Measurements from ENCODE around the gene SORCS2. TPM values are rescaled to one million over a fixed set of nuclear protein-coding genes. Genes with fewer than 3 reads are reported as not detected.

SORCS2 gene
- total RNA-seq, 6 donors from 2014 or later = 2.2 to 28.3 (median 7.2) TPM

DNA sequence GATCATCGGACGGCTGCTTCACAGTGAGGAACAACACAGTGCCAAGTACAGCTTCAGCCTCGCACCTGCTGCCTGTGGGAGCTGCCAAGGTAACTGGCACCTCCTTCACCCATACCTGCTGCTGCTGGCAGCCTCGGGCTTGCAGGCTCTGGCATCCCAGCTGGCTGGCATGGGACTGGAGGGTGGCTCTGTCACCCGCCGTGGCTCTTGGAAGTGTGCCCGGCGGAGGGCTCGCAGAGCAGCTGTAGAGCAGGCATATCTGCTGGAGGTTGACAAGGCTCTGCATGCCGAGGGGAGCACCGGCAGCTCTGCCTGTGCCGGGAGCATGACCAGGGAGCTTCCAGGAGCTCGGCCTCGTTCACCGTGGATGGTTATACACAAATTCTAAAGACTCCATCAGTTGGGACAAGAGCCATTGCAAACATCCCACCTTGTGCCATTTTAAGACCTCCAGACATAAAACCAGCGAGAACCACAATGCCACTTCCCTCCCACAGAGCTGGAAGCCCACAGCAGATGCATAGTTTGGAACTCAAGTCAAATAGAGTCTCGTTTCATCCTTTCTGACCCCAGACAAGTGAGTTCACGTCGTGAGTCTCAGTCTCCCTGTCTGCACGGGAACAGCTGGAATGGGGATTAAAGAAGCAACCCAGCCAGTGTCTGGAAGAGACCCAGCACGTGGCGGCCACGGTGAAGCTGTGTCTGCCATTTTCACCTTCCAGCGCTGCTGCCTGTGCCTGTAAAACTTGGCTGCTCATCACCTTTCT is 326.7 kb downstream of the SORCS2 start:
- 67 to 74% methylated on average over 14 to 24 of the region's 24 CpGs for WGBS, 2 donors
- DNase-seq (no peak), ATAC-seq (ENCODE audit: low FRiP score in 2 of 2) (no peak)
- H3K4me3 ChIP-seq = no peak overlapping the region
- H3K27me3 ChIP-seq = peaks cover 0 to 5% (median 0%) of the 10 kb centered on the region in 4 donors
- H3K9me3 ChIP-seq = no peaks in the 10 kb centered on the region
- H3K36me3 ChIP-seq = no peaks in the 10 kb centered on the region
- no peaks in the 10 kb centered on the region for H3K4me1 ChIP-seq
- H3K27ac ChIP-seq = no peak overlapping the region
- TF ChIP-seq POLR2AphosphoS5 (IDR thresholded peaks at IDR 0.05) (no peak), EP300 (IDR thresholded peaks at IDR 0.05) (no peak), POLR2A (IDR thresholded peaks at IDR 0.05) (no peak)
- TF ChIP-seq, protein P1, sequence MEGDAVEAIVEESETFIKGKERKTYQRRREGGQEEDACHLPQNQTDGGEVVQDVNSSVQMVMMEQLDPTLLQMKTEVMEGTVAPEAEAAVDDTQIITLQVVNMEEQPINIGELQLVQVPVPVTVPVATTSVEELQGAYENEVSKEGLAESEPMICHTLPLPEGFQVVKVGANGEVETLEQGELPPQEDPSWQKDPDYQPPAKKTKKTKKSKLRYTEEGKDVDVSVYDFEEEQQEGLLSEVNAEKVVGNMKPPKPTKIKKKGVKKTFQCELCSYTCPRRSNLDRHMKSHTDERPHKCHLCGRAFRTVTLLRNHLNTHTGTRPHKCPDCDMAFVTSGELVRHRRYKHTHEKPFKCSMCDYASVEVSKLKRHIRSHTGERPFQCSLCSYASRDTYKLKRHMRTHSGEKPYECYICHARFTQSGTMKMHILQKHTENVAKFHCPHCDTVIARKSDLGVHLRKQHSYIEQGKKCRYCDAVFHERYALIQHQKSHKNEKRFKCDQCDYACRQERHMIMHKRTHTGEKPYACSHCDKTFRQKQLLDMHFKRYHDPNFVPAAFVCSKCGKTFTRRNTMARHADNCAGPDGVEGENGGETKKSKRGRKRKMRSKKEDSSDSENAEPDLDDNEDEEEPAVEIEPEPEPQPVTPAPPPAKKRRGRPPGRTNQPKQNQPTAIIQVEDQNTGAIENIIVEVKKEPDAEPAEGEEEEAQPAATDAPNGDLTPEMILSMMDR (IDR thresholded peaks at IDR 0.05) = no peak

DNA sequence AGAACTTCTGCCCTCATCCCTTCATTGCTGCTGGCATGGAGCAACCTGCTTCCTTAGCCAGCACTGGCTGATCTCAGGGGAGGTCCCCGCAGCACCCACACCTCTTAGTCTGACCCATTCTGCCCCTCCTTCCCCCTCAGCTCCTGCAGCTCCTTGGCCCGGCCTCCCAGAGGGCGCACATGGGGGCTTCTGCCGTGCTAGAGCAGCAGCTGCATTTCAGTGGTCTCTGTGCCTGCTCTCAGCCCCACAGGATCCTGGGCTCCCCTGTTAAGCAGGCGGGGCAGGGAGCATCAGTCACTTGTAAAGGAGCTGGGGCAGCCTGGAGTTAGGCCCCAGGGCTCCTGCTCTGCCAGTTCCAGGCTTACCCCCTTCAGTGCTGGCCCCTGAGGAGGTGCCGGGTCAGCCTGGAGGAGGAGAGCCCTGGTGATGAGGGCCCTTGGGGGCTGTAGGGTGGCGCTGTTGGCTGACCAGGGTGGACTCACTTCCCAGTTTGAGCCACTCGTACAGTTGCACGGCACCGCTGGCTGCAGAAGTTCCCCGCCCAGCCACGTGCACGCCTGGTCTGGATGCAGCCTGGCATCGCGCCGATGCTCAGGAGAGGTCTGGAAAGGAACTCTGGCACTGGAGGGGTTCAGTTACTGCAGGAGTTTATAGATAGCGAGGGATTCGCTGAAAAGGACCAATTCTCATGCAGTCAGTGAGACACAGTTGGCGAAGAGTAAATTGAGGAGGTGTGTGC is 327.5 kb downstream of the SORCS2 start:
- TF ChIP-seq EP300 (IDR thresholded peaks at IDR 0.05) (no peak), POLR2AphosphoS5 (IDR thresholded peaks at IDR 0.05) (no peak), POLR2A (IDR thresholded peaks at IDR 0.05) (no peak)
- TF ChIP-seq, protein P1 (IDR thresholded peaks at IDR 0.05) = no peak
- Histone ChIP-seq H3K9me3 (no peaks in the 10 kb centered on the region), H3K27ac (no peak overlapping the region), H3K4me3 (no peak overlapping the region), H3K36me3 (no peaks in the 10 kb centered on the region), H3K27me3 (peaks cover 0 to 5% (median 0%) of the 10 kb centered on the region in 4 donors), H3K4me1 (no peaks in the 10 kb centered on the region)
- ATAC-seq (ENCODE audit: low FRiP score in 2 of 2) (no peak), DNase-seq (no peak)
- 78 to 80% methylated on average over 16 to 19 of the region's 19 CpGs for WGBS, 2 donors

DNA sequence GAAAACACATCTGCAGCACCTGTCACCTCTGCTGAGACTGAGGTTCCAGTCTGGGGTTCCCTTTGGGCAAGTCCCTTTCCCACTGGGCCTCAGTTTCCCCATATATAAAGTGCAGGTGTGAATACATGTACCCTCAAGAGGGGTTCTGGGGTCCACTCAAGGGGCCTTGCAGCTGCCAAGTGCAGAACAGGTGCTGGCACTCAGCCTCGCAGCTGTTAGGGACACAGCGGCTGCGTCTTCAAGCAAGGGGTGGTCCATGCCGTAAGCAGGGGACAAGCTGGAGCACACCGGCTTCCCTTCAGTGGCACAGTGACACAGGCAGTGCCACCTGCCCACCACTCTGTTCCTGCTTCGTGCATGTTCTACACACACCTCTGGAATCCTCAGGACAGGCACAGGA is 329.3 kb downstream of the SORCS2 start:
- no peaks in the 10 kb centered on the region for H3K36me3 ChIP-seq
- H3K9me3 ChIP-seq = no peaks in the 10 kb centered on the region
- WGBS, 2 donors = 69% methylated on average over 3 to 6 of the region's 6 CpGs
- DNase-seq (no peak), ATAC-seq (ENCODE audit: low FRiP score in 2 of 2) (no peak)
- H3K27ac ChIP-seq = no peak overlapping the region
- H3K4me3 ChIP-seq = no peak overlapping the region
- TF ChIP-seq EP300 (IDR thresholded peaks at IDR 0.05) (no peak), POLR2AphosphoS5 (IDR thresholded peaks at IDR 0.05) (no peak)
- TF ChIP-seq, protein P1 (IDR thresholded peaks at IDR 0.05) = no peak
- peaks cover 0 to 5% (median 0%) of the 10 kb centered on the region in 4 donors for H3K27me3 ChIP-seq
- no peaks in the 10 kb centered on the region for H3K4me1 ChIP-seq

DNA sequence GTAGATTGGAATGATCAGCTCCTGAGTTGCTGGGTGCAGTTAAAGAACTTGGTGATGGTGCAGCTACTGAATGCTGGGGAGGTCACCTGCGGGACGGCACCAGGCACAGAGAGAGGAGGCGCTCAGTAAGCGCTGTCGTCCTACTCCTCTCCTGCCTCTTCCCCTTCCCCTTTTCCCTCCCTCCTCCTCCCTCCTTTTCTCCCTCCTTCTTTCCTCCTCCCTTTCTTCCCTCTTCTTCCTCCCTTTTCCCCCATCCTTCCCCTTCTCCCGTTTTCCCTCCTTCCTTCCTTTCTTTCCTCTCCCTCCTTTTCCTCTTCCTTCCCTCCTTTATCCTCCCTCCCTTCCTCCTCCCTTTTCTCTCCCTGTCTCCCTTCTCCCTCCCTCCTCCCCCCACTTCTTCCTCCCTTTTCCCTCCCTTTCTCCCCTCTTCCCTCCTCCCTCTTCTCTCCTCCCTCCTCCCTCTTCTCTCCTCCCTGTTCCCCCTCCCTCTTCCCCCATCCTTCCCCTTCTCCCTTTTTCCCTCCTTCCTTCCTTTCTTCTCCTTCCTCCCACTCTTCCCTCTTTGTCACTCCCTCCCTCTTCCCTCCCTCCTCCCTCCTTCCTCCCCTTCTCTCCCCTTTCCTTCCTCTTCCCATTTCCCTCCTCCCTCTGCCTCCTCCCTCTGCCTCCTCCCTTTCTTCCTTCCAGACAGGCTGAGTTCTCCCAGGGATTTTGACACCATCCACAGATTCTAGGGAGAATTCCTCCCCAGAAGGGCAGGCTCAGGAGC is 330.3 kb downstream of the SORCS2 start:
- TF ChIP-seq, protein P1 (IDR thresholded peaks at IDR 0.05) = no peak
- TF ChIP-seq EP300 (IDR thresholded peaks at IDR 0.05) = no peak
- no peak for TF ChIP-seq POLR2A (IDR thresholded peaks at IDR 0.05)
- no peak for TF ChIP-seq POLR2AphosphoS5 (IDR thresholded peaks at IDR 0.05)
- Histone ChIP-seq H3K27ac (no peak overlapping the region), H3K4me1 (no peaks in the 10 kb centered on the region), H3K36me3 (no peaks in the 10 kb centered on the region), H3K27me3 (peaks cover 0 to 5% (median 0%) of the 10 kb centered on the region in 4 donors), H3K9me3 (no peaks in the 10 kb centered on the region), H3K4me3 (no peak overlapping the region)
- DNase-seq (no peak), ATAC-seq (ENCODE audit: low FRiP score in 2 of 2) (no peak)
- 69 to 81% methylated on average over 5 of the region's 6 CpGs for WGBS, 2 donors
